NCI-H128 (cell line): ENCODE results near the gene MAP1B.

Experiments
- DNase-seq: peaks from one replicate; lab custom pipeline; 2025; ENCODE audit not compliant: unreplicated experiment; lab: John Stamatoyannopoulos, UW

MAP1B gene

GRCh38 chr5:72093824-72094223 lies 13.5 kb upstream of the MAP1B start:
- DNase-seq = no peak

- DNase-seq = no peak
These were observed 10.6 kb upstream of the MAP1B start for GRCh38 chr5:72096602-72097188.

GRCh38 chr5:72101828-72102227 lies 5.4 kb upstream of the MAP1B start:
- no peak for DNase-seq

- no peak for DNase-seq
These were observed 501 bp upstream of the MAP1B start for GRCh38 chr5:72106817-72107130.

GRCh38 chr5:72107901-72108201 lies 576 bp downstream of the MAP1B start:
- no peak for DNase-seq

GRCh38 chr5:72108202-72109061 lies 1.2 kb downstream of the MAP1B start:
- peak; percentile 31 for DNase-seq

- no peak for DNase-seq
These were observed 1.8 kb downstream of the MAP1B start for GRCh38 chr5:72109062-72109411.

- DNase-seq = no peak
These were observed 2.4 kb downstream of the MAP1B start for GRCh38 chr5:72109625-72110024.

- no peak for DNase-seq
These were observed 3.2 kb downstream of the MAP1B start for GRCh38 chr5:72110394-72111013.

- DNase-seq = no peak
These were observed 5.1 kb downstream of the MAP1B start for GRCh38 chr5:72112389-72112788.

GRCh38 chr5:72114629-72115028 lies 7.4 kb downstream of the MAP1B start:
- DNase-seq = no peak

GRCh38 chr5:72115296-72115695 lies 8.0 kb downstream of the MAP1B start:
- no peak for DNase-seq

GRCh38 chr5:72117307-72117706 lies 10.0 kb downstream of the MAP1B start:
- DNase-seq = no peak

GRCh38 chr5:72121052-72121779 lies 13.9 kb downstream of the MAP1B start:
- peak; percentile 9 for DNase-seq

GRCh38 chr5:72121780-72122445 lies 14.6 kb downstream of the MAP1B start:
- DNase-seq = peak; percentile 9

- DNase-seq = peak; percentile 35
These were observed 15.3 kb downstream of the MAP1B start for GRCh38 chr5:72122602-72123001.

GRCh38 chr5:72123764-72124376 lies 16.6 kb downstream of the MAP1B start:
- DNase-seq = peak; percentile 22

- DNase-seq = no peak
These were observed 18.1 kb downstream of the MAP1B start for GRCh38 chr5:72125271-72125940.

GRCh38 chr5:72125941-72126620 lies 18.8 kb downstream of the MAP1B start:
- no peak for DNase-seq

GRCh38 chr5:72126796-72127195 lies 19.5 kb downstream of the MAP1B start:
- no peak for DNase-seq
